HG03060 (cell line): ENCODE data around the gene PPP6R3.

Experiments
- ATAC-seq: cut with Tn5 transposase; IDR thresholded peaks from one replicate; pipeline ENCODE4 v1.9.1; 2021; ENCODE audit warnings: low read depth, moderate number of reproducible peaks; ENCODE audit not compliant: unreplicated experiment

PPP6R3 gene

DNA sequence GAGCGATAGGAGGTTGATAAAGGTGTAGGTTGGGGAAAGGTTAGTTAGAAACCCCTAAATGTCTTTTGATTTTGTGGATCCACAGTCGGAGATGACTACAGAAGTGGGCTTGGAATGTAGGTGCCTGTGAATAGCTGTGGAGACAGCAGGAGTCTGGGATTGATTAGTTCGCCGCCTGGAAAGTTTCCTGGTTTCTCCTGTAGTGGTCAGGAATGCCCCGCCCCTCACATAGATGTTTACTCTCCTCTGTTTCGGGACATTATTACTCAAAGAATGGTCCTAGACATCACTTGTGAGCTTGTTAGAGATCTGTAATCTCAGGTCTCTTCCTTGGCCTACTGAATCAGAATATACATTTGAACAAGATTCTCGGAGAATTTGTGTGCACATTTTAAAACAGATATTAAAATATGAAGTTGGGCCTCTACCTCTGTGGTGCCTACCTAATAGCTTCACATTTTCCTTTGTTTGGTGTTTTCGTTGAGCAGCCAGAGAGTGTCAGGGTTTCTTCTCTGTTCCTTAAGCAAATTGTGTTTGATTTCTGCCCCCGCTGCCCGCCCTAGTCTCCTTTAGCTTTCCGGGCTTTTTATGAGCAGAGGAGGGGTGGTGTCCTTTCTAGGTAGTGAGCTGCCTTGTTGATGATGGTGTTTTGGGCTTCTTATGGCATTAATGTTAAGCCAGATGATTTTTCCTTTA, 89.4 kb downstream of the PPP6R3 start:
- no peak for ATAC-seq

DNA sequence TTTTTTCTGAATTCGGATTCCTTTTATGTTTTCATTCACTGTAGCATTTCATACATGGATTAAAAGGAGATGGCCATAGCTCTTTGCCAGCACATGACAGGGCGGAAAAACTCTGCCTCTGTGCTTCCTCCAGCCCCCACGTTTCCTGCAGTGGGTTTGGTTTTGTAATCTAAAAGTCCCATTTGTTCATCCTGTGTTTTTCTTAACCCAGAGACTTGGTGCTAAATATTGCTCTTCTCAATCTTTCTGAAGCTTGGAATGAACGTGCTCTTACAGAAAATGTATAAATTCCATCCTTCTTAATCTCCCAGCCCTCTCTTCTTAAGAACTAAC, 89.9 kb downstream of the PPP6R3 start:
- no peak for ATAC-seq

DNA sequence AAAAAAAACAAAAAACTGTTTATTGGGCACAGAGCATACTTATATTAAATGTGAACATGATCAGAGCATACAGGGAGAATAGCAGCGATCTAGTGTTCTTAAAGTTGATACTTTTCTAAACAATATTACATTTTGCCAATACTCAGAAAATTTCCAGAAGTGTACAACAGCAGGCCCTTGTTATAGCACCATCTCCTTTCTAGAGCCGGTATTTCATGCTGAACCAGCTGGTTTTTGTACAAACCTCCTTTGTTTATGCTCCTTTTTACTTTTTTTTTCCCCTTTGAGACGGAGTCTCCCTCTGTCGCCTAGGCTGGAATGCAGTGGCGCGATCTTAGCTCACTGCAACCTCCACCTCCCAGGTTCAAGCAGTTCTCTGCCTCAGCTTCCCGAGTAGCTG, 90.7 kb downstream of the PPP6R3 start:
- ATAC-seq, result no peak

DNA sequence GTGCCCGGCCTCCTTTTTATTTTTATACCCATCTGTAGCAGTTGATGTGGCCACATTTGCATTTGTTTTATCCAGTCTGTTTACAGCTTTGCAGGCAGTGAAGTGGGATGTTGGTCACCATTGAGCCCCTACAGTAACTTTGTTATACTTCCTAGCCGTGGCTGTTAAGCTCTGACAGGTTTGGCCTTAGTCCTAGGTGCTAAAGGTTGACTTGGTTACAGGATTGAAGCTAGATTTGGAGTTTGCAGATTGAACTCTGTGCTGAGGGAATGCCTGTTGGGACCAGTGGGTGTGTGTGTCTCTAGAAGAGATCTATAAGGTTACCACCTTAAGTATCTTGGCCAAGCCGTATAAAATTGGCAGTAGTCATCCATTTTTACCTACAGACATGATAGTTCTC, 91.2 kb downstream of the PPP6R3 start:
- ATAC-seq, result no peak

DNA sequence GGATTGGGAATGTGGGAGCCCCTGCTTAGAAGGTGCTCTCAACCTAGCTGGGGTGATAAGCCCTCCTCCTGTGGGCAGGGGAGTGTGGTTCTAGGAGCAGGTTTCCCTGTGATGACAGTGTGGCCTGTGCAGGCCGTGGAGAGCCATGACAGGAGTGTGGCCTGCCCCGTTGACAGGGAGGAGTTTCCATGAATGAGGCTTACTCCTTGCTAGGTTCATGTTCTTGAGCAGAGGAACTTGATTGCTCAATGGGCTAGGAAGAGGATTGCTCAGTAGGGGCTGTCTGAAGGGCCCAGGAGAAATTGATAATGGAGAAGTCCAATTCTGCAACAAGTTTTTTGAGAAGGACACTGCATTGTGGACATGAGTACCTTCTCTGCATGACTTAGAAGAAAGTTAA, 92.0 kb downstream of the PPP6R3 start:
- ATAC-seq, result no peak

DNA sequence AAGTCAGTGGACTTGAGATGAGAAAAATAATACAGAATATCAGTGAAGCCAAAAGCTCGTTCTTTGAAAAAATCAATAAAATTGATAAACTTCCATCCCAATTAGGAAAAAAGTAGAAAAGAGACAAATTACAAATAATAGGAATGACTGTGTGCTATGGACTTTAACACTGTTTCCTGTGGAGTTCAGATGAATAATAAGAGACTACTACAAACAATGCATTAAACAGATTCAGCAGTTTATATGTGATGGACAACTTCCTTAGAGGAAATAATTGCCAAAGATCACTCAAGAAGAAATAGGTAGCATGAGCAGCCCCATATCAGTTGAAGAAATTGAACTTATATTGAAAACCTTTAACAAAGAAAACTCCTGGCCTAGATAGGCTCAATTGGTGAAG, 99.7 kb downstream of the PPP6R3 start:
- ATAC-seq, result no peak

DNA sequence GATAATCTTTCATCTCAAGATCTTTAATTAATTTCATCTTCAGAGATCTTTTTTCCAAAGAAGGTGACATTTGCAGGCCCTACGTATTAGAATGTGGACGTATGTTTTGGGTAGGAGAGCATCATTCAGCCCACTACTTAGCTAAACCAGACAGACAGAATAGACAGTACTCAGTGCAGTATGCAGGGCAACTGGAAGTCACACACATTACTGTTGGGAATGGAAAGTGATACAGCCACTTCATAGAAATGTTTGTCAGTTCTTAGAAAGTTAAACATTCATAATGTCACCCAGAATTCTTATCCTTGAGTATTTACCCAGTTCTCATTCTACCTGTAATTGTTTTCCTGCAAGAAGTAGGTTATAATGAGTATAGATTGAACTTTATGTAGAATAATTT, 102.9 kb downstream of the PPP6R3 start:
- ATAC-seq, result no peak

DNA sequence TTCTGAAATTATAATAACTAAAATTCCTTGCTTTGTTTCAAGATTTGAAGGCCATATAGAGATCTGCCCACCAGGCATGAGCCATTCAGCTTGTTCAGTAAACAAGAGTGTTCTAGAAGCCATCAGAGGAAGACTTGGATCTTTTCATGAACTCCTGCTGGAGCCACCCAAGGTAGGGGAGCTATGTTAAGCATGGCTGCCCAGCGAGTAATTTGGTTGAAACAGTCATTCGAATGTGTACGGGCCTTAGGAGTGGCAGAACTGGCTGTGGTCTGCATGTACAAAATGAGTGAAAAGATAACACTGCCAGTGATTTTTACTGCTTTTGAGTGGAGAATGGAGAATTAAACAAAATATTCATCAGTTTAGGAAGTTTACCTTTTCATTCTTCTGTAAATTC, 103.7 kb downstream of the PPP6R3 start:
- ATAC-seq, result no peak

DNA sequence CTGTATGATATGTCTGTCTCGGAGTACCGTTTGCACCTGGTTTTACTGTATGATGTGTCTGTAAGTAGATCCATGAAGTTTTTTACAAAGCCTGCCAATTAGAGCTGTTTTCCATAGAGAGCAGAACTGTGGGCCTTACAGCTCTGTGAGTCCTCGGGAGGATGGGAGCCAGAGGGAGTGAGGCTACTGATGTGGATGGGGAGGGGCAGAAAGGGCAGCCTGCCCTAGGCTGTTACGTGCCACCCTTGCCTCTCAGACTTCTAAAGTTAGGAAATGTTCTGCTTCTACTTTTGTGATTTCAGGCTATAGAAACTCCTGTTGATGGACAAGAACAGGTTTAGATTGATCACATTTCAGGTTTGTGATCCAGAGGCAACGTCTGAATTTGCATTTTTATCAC, 105.2 kb downstream of the PPP6R3 start:
- ATAC-seq, result no peak

DNA sequence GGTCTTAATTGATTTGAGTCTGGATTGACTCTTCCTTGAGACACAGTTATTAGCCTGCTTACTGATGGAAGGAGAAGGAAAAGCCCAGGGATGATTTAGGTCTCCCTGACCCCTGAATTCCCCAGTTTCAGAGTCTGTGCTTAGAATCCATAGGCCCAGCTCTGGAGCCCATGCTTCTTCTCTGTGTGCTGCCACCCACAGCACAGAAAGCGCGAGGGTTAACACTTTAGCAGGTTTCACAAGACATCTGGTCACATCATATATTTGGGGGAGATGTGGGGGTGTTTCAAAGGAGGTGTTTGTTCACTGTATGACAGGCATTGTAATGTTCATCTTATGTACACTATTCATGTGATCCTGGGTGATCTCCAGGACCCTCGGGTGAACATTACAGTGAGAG, 107.0 kb downstream of the PPP6R3 start:
- ATAC-seq, result no peak

DNA sequence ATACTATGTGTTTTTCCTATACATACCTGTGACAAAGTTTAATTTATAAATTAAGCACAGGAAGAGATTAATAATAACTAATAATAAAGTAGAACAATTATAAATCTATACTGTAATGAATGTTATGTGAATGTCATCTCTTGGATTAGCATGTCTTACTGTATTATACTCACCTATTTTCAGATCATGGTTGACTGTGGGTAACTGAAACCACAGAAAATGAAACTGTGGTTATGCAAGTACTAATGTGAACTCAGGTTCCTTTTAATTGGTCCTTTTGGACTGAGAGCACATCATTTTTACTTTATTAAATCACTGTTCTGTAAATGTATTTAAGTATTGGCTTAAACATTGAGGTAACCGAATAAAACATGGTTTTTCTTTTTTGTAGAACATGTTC, 108.8 kb downstream of the PPP6R3 start:
- ATAC-seq, result no peak

DNA sequence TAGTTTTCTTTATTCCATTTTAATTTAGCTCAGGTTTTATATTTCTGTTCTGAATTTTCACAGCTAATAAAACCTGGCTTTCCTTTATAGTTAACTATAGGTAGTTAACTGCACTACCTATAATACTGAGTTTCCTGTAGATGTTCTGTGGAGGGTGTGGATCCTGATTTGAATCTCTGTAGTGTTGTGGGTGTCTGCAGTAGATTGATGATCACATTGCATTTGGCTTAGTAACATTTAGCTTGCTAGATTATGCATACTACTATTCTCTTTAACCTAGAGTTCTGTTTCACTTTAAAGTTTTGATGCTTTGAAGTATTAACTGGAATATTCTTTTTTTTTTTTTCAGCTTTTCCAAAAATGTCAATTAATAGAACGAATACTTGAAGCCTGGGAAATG, 110.1 kb downstream of the PPP6R3 start:
- ATAC-seq, result no peak

DNA sequence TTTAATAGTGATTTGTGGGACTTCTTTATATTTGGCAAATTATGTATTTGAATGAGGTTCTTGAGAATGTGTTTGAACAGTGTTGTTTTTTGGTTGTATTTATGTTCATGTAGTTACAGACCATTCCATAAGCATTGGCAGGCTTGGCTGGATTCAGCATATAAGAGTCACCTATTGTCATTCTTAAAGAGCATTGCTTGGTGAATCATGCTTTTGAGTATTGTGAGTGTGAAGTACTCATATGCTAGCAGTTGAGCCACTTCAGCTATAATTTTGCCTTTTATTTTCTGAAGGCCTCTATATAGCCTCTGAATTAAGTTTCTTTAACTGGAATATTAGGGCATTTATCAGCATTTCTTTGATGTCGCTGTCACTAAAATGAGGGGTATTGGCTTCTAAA, 113.8 kb downstream of the PPP6R3 start:
- ATAC-seq, result no peak

DNA sequence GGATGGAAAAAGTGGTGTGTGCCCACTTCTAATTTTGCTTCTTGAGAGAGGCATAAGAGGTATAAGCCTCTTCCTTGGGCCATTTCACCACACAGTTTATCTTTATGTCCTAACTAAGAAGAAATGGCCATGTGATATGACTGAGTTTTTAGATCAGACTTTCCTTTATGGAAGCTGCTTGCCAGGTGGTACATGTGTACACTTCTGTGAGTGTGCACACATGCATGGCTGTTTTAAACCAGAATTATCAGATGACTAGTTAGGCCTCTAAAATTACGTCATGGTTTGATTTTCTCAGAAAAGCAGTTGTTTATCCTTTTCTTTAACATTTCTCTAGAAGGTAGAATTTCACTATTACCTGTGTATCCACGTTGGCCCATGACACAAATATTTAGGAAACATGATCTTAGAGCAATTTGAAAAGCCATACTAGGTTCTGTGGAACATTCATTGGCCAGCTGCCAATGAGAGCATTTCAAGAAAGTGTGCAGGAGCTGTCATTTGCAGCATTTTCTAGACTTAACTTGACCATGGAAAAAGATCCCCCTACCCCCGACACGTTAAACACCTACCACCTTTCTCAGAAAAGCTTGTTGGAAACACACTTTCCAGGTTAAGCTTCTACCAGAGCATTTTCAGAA, 114.6 kb downstream of the PPP6R3 start:
- ATAC-seq, result no peak

DNA sequence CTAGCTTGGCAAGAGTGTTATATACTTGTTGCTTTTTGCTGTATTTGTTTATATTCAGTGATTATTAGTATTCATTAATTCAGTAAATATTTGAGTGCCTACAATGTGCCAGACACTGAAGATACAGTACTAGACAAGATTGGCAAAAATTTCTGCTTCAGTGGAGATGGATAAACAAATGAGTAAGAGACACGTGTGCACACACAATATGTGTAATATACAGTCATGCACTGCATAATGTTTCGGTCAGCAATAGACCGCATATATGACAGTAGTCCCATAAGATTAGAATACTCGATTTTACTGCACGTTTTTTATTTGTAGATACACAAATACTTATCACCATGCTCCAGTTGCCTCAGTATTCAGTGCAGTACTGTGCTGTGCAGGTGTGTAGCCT, 118.9 kb downstream of the PPP6R3 start:
- ATAC-seq, result no peak

DNA sequence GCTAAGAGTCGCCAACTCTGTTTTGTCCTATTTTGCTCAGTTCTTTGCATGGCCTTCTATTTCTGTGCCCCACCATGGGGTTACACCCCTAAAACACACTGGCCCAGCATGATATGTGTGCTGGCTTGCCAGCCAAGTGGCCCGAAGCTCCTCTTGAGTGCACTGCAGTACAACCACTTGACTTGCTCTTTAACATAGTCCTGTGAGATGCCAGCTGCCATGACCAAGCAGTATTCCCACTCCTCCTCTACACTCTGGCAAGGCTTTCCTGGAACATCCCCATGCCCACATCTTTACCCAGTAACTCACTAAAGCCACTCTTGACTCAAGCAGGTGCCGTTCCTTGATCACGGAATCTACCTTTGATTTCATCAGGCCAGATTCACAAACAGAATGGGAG, 120.9 kb downstream of the PPP6R3 start:
- no peak for ATAC-seq

DNA sequence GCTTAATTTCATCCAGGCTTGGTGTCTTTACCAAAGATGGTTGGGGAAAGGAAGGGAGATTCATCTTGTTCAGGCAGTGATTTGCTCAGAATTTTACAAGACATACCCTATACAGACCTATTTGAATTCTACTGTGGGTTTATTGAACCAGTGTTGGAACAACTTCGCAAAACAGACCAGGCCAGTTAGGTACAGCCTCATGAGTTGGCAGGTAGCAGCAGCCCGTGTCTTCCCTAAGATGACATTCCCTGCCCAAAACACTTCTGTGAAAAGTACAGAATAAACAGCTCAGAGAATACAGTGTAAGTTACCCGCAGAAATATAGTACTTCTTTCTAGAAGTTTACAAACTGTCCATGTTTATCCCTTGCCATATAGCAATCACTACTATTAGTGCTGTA, 121.3 kb downstream of the PPP6R3 start:
- ATAC-seq, result no peak

DNA sequence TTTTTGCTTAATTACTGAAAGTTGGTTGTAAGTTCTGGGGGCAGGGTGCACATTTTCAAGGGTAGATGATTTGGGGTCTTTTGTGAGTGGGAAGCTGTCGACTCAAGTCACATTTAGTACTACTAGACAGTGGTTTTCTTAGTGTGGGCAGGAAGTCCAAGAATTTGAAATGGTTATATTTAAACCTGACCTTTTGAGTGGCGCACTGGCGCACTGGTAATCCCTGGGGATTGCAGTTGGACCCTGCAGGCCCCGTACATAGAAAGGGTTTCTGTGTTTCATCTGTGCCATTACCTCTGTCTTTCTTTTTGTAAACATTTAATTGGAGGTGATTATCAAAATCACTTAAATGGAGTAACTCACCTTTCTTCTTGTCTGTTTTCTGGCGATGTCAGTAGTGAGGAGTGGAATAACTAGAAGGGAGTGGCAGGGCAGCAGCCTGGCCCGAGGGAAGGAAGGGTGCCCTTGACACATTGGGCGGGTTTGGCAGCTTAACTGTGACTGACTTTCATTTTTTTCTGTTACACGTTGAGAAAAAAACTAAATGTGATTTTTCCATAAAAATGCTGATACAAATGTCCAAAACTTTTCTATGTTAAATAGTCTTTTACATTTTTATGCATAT, 122.0 kb downstream of the PPP6R3 start:
- ATAC-seq, result no peak

DNA sequence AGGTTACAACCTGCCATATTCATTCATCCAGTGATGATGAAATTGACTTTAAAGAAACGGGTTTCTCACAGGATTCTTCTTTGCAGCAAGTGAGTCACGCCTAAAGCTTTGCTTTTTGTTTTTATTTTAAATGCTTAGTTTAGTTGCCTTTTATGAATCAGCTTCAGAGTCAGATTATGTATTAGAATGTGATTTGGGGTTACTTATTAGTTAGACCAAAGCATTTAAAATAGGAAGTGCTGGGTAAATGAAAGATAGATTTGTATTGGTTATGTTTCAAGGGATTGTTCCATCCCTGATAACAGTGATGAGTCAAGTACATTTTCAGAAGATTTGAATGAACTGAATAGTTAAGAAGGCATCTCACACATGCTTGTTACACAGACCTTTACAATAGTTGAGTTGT, 122.5 kb downstream of the PPP6R3 start:
- ATAC-seq, result no peak

DNA sequence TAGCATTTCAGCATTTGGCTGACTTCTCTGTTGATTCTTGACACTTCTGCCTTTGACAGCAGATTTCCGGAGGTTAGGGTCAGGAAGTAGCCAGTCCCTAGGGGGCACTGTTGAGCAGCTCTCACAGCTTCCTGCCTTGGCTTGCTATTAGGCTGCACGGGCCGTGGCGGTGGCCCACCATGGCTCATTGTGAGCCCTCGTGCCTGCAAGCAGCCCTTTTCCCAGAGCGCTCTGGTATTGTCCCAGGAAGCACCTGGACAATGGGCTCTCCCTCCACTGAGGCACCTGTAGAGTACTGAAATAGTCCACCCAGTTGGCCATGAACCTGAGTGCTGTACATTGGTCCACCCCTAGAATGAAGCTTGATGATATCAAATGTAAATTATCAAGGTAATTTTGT, 123.5 kb downstream of the PPP6R3 start:
- ATAC-seq, result no peak

DNA sequence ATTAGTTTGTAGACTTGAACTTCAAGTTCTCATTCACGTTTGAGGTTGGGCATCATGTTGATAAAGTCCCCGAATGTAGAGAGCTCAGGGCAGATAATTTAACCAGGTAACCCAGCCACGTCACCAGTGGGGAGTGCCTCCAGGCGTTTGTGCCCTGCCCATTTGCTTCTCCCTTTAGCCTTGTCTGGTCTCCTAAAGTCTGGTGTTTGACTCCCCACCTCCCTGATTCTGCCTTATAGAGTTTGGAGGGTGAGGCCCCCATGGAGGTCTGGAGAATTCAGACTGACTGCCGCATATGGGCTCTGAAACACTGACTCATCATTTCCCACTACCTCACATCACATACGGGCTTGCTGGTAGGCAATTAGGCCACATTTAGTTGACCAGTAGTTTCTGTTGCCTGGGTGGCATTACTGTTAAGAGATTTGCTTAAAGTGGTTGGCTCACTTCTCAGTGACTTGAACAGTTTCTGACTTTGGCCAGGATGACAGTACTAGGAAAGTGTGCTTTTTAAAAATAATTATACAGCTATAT, 124.5 kb downstream of the PPP6R3 start:
- ATAC-seq, result no peak
